ENCODE results near the gene LRRC27. TPM values are rescaled to one million over a fixed set of nuclear protein-coding genes. Genes with fewer than 3 reads are reported as not detected.

LRRC27 gene
- total RNA-seq, 6 experiments from 2014 or later, result 2.2 to 5.4 (median 3.2) TPM

DNA sequence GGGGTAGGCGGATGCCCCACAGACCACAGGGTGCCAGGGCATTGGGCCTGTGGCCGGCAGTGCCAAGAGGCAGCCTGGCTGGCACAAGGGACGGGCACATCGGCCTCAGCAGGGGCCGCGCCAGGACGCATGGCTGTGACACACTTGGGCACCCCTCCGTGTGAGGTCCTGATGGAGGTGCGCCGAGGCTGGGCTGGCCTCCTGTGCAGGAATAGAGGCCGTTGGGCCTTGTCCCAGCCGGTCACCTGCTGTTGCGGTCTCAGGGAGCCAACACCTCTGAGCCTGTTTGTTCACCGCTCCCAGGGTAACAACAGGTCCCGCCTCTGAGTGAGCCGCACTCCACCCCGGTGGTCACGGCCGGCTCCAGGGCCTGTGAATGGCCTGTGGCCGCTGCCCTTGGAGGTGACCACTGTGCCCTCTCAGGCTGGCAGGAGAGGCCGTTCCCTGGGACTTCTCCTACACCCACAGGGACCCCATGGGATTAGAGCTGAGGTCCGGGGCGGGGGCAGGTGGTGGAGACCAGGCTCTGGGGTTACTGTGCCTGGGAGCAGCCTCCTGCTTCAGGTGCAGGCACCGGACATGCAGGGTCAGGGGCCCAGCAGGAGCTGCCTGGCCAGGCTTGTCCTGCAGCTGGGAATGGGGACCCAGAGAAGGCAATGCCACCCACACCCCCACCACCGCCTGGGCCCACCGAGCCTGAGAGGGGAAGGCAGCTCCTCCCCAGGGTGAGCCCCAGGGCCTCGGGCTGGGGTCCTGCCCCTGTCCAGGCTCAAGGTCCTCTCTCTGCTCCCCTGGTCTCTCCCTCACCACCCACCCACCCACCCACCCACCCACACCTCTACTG lies 77.1 kb downstream of the LRRC27 start:
- no peak for TF ChIP-seq POLR2A (IDR thresholded peaks at IDR 0.05)
- Histone ChIP-seq H3K4me3 (no peak overlapping the region), H3K27ac (peak overlapping the region in 1 of 3 donors; percentile 24), H3K4me1 (peaks cover 0 to 9% (median 2%) of the 10 kb centered on the region in 4 donors), H3K27me3 (no peaks in the 10 kb centered on the region), H3K36me3 (peaks cover 0 to 6% (median 2%) of the 10 kb centered on the region in 4 donors), H3K9me3 (no peaks in the 10 kb centered on the region)
- intact Hi-C loops (cut with DNase I), result no loop called here
- ATAC-seq (no peak), DNase-seq (no peak)
- WGBS (ENCODE audit: insufficient coverage, low coverage, low lambda C conversion rate, missing lambda C conversion rate), result no CpG with 5 or more reads among the region's 27 CpGs

DNA sequence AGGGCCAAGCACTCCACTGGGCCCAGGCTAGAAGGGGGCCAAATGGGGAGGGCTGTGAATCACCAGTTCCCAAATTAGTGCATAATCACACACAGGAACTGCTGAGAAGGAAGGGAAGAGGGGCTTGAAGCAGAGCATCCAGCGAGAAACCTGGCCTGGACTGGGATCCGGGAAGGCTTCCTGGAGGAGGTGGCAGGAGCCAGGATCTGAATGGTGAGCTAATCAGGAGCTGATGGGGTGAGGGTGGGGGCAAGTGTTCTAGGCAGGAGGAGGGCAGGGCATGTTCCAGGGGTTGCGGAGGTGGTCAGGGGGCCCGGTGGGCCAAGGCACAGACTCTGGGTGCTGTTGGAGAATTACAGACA lies 77.7 kb downstream of the LRRC27 start:
- Histone ChIP-seq H3K9me3 (no peaks in the 10 kb centered on the region), H3K27me3 (no peaks in the 10 kb centered on the region), H3K36me3 (peaks cover 0 to 6% (median 2%) of the 10 kb centered on the region in 4 donors), H3K4me3 (no peak overlapping the region), H3K27ac (no peak overlapping the region), H3K4me1 (peaks cover 0 to 9% (median 2%) of the 10 kb centered on the region in 4 donors)
- TF ChIP-seq, protein P1, sequence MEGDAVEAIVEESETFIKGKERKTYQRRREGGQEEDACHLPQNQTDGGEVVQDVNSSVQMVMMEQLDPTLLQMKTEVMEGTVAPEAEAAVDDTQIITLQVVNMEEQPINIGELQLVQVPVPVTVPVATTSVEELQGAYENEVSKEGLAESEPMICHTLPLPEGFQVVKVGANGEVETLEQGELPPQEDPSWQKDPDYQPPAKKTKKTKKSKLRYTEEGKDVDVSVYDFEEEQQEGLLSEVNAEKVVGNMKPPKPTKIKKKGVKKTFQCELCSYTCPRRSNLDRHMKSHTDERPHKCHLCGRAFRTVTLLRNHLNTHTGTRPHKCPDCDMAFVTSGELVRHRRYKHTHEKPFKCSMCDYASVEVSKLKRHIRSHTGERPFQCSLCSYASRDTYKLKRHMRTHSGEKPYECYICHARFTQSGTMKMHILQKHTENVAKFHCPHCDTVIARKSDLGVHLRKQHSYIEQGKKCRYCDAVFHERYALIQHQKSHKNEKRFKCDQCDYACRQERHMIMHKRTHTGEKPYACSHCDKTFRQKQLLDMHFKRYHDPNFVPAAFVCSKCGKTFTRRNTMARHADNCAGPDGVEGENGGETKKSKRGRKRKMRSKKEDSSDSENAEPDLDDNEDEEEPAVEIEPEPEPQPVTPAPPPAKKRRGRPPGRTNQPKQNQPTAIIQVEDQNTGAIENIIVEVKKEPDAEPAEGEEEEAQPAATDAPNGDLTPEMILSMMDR (IDR thresholded peaks at IDR 0.05), result no peak
- TF ChIP-seq POLR2A (IDR thresholded peaks at IDR 0.05), result no peak
- ATAC-seq, result no peak
- intact Hi-C loops (cut with DNase I), result no loop called here
- no peak for DNase-seq
- WGBS (ENCODE audit: insufficient coverage, low coverage, low lambda C conversion rate, missing lambda C conversion rate), result 94% methylated on average over 4 of the region's 4 CpGs

DNA sequence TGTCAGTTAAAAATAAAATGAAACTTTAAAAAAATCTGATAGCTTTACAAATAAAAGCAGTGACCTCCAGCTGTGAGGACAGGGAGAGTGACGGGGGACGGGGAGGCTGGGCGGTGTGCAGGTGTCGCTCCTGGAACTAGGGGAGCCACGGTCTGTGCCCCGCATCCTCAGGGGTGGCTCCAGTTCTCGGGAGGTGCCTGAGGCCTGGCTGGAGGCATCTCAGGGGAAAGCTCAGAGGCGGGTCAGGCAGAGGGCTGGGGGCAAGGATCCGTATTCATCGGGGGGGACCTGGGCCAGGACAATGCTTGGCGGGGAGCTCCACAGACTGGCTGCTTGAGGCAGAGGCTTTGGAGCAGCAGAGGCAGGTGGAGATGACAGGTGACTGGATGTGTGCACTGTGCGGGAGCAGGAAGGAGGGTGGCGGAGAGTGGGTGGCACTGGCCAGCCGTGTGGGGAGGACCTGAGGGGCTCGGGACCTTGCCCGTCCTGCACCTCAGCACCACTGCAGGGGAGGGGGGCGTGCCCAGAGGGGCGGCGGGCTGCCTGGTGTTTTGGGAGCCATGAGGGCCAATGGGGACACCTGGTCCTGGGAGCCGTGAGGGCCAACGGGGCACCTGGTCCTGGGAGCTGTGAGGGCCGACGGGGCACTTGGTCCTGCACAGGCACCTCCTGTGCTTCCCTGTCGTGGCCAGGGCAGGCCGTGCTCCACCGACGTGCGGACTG lies 78.2 kb downstream of the LRRC27 start:
- no peak for TF ChIP-seq POLR2A (IDR thresholded peaks at IDR 0.05)
- TF ChIP-seq, protein P1 (IDR thresholded peaks at IDR 0.05), result no peak
- WGBS (ENCODE audit: insufficient coverage, low coverage, low lambda C conversion rate, missing lambda C conversion rate), result 88% methylated on average over 6 of the region's 28 CpGs
- Histone ChIP-seq H3K4me1 (peaks cover 0 to 9% (median 2%) of the 10 kb centered on the region in 4 donors), H3K36me3 (peaks cover 0 to 6% (median 2%) of the 10 kb centered on the region in 4 donors), H3K4me3 (no peak overlapping the region), H3K27ac (no peak overlapping the region), H3K27me3 (no peaks in the 10 kb centered on the region), H3K9me3 (no peaks in the 10 kb centered on the region)
- no peak for DNase-seq
- intact Hi-C loops (cut with DNase I), result no loop called here
- no peak for ATAC-seq

DNA sequence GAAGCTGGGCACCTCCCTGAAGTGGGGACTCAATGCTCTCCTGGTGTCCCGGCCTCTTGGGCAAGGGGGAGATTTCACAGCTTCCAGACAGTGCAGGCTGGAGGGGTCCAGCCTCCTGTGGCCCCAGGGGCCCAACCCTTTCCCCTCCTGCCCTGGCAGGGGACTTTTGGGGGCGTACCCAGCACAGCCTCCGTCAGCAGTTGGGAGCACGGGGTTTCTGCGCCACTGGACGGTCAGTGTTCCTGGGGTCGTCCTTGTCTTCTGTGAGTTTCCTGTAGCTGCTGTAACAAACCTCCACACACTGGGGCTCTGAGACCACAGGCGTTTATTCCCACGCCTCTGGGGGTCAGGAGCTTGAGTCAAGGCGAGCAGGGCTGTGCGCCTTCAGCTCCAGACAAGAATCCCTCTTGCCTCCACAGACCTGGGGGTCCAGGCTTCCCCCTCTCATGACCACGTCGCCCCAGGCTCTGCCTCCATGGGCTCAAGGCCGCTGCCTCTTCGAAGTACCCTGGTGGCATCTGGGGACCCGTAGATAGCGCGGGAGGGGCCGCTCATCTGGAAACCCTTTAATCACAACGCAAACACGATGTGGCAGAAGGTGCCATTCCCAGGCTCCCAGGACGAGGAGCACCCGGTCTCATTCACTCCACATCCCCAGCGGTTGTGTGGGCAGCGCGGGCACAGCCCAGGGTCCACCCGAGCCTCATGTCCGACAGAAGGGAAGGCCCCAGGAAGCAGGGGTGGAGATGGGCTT lies 79.0 kb downstream of the LRRC27 start:
- intact Hi-C loops (cut with DNase I), result no loop called here
- H3K27me3 ChIP-seq, result no peaks in the 10 kb centered on the region
- H3K4me3 ChIP-seq, result no peak overlapping the region
- DNase-seq (no peak), ATAC-seq (no peak)
- H3K27ac ChIP-seq, result peak overlapping the region in 2 of 3 donors; percentile 53 to 60
- TF ChIP-seq, protein P1 (IDR thresholded peaks at IDR 0.05), result no peak
- no peak for TF ChIP-seq POLR2A (IDR thresholded peaks at IDR 0.05)
- peaks cover 0 to 9% (median 2%) of the 10 kb centered on the region in 4 donors for H3K4me1 ChIP-seq
- H3K36me3 ChIP-seq, result no peaks in the 10 kb centered on the region
- H3K9me3 ChIP-seq, result no peaks in the 10 kb centered on the region
- WGBS (ENCODE audit: insufficient coverage, low coverage, low lambda C conversion rate, missing lambda C conversion rate), result 80% methylated on average over 2 of the region's 28 CpGs
